DMS53 (cell line): Measurements from ENCODE around the gene TRAF7.
"Not testable (repeated sequence)": the region's sequence is repeated elsewhere in the genome, so short reads cannot be mapped to it uniquely, and the experiment has no call there.

ENCODE experiments used
- DNase-seq: peaks from one replicate; lab custom pipeline; 2025; lab: John Stamatoyannopoulos, UW

The TRAF7 gene

GRCh38 chr16:2122429-2122828, 33.2 kb upstream of the TRAF7 start:
- DNase-seq, result no peak

DNA sequence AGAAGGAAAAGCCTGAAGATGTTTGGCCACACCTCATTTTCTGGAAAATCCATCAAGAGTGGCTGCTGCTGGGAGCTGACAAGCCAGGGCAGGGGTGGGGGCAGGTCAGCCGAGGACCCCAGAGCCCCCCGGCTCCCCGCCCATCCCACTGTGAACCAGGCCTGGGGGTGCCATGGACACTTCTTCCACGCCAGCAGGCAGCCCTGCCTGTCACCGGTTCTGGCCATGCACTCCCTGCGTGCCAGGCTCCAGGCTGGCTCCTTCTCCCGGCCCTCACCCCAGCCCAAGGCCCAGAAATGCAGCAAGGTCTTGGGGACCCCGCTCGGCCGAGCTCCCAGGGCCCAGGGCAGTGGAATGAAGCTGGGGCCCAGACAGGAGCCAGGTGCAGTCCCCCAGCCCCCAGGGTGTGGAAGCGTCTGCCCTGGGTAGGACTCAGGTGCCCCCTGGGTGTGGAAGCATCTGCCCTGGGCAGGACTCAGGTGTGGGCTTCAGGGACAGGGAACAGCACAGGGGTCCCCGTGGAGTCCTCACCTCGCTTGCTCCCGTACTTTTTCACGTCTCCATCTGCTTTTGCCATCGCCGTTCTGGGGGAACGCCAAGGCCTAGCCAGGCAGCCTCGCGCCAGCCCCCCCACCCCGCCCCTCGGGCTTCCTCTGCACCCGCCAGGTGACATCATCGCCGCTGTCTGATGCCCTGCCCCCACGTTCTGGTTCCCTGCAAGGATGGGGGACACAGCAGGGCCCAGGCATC, 32.5 kb upstream of the TRAF7 start:
- not testable (repeated sequence) for DNase-seq

DNA sequence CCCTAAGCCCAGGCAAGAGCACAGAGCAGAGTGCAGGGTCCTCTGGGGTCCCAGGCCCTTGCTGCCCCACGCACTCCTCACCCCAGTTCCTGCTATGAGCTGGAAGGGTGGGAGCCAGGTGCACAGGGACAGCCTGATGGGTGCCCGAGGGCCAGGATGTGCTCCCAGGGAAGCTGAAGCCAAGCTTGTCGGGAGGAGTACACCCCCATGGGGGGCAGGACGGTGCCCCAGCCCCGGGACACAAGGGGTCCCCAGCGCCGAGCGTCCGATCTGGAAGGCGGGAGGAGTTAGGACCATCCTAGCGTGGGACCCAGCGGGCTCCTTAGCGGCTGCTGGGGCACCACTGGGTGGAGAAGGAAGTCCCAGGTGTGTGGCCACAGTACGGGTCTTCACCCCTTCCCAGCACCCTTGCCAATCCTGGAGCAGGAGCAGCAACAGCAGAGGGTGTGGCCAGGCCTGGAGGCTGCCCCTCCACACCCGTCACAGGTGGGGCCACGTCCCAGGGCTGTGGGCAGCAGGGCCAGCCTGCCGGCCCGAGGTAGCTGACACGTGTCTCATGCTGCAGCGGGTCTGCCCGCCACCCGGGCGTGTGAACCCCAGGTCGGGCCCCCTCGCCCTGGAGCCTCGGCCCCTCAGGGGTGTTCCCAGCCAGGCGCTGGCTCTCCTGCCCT, 31.7 kb upstream of the TRAF7 start:
- DNase-seq, result not testable (repeated sequence)

DNA sequence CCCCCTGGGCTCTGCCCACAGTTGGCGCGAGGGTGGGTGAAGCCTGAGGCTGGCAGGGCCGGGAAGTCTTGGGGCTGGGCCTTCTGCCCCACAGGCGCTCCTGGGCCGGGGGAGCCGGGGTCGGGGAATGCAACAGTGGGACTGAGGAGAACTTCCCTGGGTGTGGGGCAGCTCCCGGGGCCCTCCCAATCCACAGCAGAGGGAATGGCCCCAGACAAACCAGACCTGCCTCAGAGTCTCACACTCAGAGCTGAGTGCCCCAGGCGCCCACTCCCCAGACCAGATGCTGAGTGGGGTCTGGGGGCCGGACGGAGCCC, 31.2 kb upstream of the TRAF7 start:
- not testable (repeated sequence) for DNase-seq

GRCh38 chr16:2124694-2125444, 30.7 kb upstream of the TRAF7 start:
- not testable (repeated sequence) for DNase-seq

DNA sequence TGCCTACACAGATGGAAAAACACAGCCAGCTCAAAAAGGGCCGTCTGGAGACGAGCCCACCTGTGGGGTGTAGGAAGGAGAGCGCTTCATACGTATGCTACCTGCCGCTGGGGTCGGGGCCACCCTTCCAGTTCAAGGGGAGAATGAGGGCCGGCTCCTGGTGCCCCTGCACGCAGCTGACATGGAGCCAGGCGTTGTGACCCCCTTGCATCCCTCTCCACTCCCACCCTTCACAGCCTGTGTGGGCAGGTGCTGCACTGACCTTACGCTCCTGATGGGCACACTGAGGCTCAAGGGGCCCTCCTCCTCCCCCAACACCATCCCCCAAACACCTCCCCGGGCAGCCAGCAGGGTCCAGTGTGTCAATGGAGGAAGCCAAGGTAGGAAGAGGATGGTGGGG, 30.0 kb upstream of the TRAF7 start:
- DNase-seq, result not testable (repeated sequence)

DNA sequence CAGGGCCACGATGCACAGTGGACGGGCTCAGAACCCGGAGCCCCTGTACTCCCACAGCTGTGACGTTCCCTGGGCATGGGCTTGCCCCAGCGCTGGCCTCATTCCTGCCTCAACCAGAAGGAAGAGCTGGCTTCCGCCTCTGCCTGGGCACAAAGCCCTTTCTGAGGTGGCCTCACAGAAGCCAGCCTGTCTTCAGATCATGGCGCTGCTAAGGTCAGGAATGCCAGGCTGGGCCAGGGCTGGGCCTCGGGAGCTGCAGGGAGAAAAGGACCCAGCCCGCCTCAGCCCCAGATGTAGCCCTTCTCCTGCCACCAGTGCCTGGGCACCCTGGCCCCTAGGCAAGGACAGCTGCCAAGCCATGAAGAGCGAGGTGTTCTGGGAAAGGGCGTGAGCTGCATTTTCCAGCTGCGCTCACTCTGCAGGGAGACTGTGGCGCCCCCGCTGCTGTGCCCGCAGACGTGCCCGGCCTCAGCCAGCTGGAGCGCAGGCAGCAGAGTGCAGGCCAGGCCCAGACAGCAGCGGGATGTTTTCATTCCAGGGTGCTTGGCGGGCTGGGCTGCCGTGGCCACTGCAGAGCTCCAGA, 29.3 kb upstream of the TRAF7 start:
- not testable (repeated sequence) for DNase-seq

DNA sequence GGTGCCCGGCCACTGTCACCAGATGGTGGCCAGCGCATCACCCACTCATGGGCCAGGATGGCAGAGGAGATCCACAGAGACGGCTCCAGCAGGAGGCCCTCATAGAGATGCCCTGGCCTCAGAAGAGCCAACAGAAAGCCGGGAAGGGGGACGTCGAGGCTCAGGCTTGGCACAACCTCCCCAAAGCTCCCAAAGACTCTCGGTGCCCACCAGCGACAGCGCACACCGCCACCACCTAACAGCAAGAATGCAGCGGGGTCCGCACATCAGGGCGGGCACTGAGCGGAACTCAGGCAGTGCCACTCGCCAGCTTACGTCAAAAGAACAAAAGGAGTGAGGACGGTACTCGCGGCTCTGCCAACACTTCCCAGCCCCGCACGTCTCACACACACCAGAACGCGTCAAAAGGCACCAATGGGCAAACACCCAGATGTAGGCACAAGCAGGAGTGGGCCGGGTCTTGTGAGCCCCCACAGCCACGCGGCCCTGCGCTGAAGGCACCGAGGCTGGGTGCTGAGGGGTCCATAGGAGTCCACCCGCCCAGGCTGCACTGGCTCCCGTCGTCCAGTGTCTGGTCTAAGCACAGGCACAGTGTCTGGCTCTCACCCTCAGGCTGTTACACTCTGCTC, 28.5 kb upstream of the TRAF7 start:
- not testable (repeated sequence) for DNase-seq

GRCh38 chr16:2127630-2128280, 27.8 kb upstream of the TRAF7 start:
- DNase-seq, result peak; percentile 72

- DNase-seq, result not testable (repeated sequence)
Measured at GRCh38 chr16:2129251-2129650, 26.3 kb upstream of the TRAF7 start.

- DNase-seq, result not testable (repeated sequence)
Measured at GRCh38 chr16:2129890-2130447, 25.6 kb upstream of the TRAF7 start.

- not testable (repeated sequence) for DNase-seq
Measured at GRCh38 chr16:2133797-2134196, 21.8 kb upstream of the TRAF7 start.

DNA sequence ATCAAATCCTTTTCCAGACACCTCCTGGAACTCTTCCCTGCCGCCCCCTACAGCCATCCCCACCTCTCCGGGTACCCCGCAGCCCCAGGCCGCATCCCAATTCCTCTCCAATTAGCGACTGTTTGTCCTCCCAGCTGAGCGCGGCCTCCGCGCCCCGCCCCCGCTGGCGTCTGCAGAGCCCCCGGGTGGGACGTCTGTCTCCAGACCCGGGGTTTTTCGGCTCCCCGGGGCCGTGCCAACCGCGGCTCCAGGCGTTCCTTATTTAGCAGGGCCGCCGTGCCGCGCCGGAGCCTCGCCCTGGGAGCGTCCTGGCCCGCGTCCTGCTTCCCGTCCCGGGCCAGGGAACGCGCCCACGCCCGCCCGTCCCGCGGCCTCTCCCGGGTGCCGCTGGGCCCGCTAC, 20.5 kb upstream of the TRAF7 start:
- DNase-seq, result not testable (repeated sequence)

- DNase-seq, result peak; percentile 89
Measured at GRCh38 chr16:2135770-2136490, 19.7 kb upstream of the TRAF7 start, which contains the start of gene PKD1. PKD1 (minus strand) TSS chr16:2135898; CDS start chr16:2135689, 209 bp downstream.

DNA sequence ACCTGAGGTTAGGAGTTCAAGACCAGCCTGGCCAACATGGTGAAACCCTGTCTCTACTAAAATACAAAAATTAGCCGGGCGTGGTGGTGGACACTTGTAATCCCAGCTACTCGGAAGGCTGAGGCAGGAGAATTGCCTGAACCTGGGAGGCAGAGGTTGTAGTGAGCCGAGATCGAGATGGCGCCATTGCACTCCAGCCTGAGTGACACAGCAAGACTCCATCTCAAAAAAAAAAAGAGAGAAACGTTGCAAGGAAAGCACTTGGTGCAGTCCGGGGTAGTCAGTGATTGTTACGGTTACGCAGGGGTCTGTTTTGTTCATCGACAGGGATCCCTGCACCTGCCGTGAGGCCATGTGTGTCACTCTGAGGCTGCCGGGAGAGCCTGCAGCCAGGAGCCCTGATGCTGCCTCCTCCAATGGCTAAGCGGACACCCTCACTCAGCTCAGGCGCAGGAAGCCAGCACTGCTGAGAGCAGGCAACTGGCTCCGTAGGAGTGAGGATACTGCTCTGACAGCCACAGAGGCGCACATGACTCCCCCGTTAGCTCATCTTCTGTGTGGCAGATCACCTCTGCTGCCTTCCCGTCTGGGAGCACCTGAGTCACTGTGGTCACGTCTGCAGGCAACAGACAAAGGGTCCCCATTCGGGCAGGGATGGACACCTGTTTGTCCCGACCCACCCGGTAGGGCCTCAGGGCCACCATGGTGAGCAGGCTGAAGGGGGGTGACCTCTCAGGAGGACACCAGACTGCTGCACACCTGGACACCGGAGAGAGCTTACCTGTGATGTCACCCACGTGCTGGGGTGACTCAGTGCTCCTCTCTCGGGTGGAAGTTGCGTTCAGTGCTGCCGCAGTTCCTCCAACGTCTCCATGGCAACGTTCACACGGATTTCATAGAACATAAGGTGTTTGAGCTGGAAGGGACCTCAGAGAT, 12.4 kb upstream of the TRAF7 start:
- DNase-seq, result peak; percentile 95

- DNase-seq, result peak; percentile 66
Measured at GRCh38 chr16:2143878-2144485, 11.6 kb upstream of the TRAF7 start.

GRCh38 chr16:2145843-2146242, 9.7 kb upstream of the TRAF7 start:
- DNase-seq, result no peak

- peak; percentile 42 for DNase-seq
Measured at GRCh38 chr16:2147378-2147777, 8.2 kb upstream of the TRAF7 start.
